Measurements from ENCODE around the gene KCNQ1.

The KCNQ1 gene

GRCh38 chr11:2663506-2663905 is 218.7 kb downstream of the KCNQ1 start:
- no peak for TF ChIP-seq CTCF (IDR thresholded peaks at IDR 0.05)

DNA sequence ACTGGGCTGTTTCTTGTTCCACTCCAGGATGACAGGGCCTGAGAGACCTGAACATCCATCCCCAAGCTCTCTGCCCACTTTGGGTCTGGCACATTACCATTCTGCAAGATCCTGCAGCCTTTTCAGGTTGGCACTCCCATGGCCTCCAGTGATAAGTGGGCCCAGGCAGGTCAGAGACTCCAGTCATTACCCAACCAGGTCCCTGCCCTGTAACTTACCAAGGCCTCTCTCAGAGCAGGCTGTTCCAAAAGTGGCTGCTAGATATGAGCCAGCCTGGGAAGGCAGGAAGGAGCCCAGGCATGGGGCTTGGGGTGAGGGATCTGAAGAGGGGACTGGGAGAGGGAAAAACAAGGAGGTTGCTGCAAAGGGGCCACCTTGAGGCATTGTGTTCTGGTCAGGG is 219.1 kb downstream of the KCNQ1 start:
- no peak for TF ChIP-seq CTCF (IDR thresholded peaks at IDR 0.05)

GRCh38 chr11:2664376-2664775 is 219.6 kb downstream of the KCNQ1 start:
- TF ChIP-seq CTCF (IDR thresholded peaks at IDR 0.05) = no peak

GRCh38 chr11:2664791-2665525 is 220.2 kb downstream of the KCNQ1 start:
- no peak for TF ChIP-seq CTCF (IDR thresholded peaks at IDR 0.05)

- no peak for TF ChIP-seq CTCF (IDR thresholded peaks at IDR 0.05)
These were observed 221.0 kb downstream of the KCNQ1 start for GRCh38 chr11:2665526-2666400.

DNA sequence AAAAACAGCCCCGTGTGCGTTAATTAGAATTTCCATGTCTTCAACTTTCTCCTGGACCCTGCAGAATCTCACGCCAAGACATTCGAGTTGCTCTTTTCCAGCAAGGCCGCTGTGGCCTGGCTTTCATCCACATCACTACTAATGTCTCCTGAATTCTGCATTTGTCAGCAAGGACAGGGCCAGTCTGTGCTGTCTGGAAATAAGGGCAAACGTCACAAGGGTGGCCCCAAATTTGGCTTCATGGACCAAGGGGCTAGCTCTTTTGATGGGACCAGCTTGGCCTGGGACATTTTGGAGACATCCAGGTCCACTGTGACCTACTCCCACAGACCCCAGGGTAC is 221.6 kb downstream of the KCNQ1 start:
- no peak for TF ChIP-seq CTCF (IDR thresholded peaks at IDR 0.05)

DNA sequence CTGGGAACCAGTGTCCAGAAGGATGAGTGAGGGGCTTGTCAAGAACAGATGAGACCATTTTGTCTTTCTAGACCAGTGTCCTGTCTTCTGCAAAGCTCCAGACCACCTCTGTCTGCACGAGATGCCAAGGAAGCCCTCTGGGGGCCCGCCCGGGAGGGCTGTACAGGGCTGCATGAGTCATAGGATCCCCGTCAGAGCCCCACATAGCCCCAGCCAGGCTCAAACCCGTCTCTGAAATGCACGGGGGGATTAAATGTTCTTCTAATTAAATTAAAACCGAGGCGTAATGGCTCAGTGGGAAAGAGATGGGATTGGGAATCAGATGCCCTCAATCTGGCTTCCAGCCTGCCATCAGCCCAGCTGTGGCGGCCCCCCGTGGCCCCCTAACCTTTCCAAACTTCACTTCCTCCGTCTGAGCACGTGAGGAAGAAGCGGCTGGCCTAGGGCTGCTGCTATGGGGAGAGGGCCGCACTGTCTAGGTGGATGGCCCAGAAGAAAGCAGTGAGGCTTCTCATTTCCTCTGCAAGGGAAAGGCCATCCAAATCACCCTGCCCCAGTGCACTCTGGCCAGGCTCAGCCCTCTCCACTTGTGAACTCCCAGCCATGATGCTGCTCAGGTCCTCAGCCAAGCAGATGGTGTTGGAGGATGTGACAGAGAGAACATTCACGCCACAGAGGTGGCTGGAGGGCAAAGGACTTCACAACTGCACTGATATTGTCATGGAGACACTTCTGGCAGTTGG is 222.2 kb downstream of the KCNQ1 start:
- no peak for TF ChIP-seq CTCF (IDR thresholded peaks at IDR 0.05)
